Measurements from ENCODE around the gene OPTN. TPM values are rescaled to one million over a fixed set of nuclear protein-coding genes. Genes with fewer than 3 reads are reported as not detected.
A peak's percentile ranks its signal among the peaks of the same experiment; 100 is the strongest.

Gene OPTN
- total and polyA plus RNA-seq, 2 of the 8 experiments (the other 6 are each of a cell fraction or from before 2014, with no cell fraction given): 4.8 to 20.1 TPM

GRCh38 chr10:13120786-13121499, 21.0 kb downstream of the OPTN start:
- Histone ChIP-seq H3K4ac (replicated peaks; ENCODE audit: insufficient read length, low read depth, low read length) (no peak overlapping the region), H3K4me1 (replicated peaks in 1 of 4; ENCODE audit: control insufficient read depth in 3 of 4, insufficient read depth in 4 of 4, low read length in 3 of 4) (no peaks in the 10 kb centered on the region), H2AFZ (ENCODE audit: low read length) (no peak overlapping the region), H3K79me2 (ENCODE audit: control insufficient read depth in 1 of 2, insufficient read depth in 2 of 2, low read length in 2 of 2) (no peaks in the 10 kb centered on the region), H3K27me3 (replicated peaks in 1 of 4; ENCODE audit: control insufficient read depth in 3 of 4, extremely low read depth in 1 of 4, insufficient read depth in 3 of 4, low read length in 3 of 4) (no peaks in the 10 kb centered on the region), H3K4me3 (ENCODE audit: extremely low read depth in 1 of 4, insufficient read depth in 2 of 4, low read depth in 3 of 4, low read length in 4 of 4) (no peak overlapping the region), H4K91ac (replicated peaks; ENCODE audit: insufficient read length, low read length) (no peak overlapping the region), H3K4me2 (ENCODE audit: insufficient read depth in 1 of 2, low read depth in 2 of 2, low read length in 2 of 2) (no peak overlapping the region), H3K79me1 (ENCODE audit: low read depth, low read length) (no peaks in the 10 kb centered on the region), H3K23ac (ENCODE audit: insufficient read length) (no peak overlapping the region), H2BK12ac (ENCODE audit: low read depth, low read length) (no peak overlapping the region), H2BK5ac (ENCODE audit: low read depth, low read length) (no peak overlapping the region), H3K14ac (ENCODE audit: insufficient read length) (no peak overlapping the region), H2BK120ac (replicated peaks; ENCODE audit: low read depth, low read length) (no peak overlapping the region), H3K9me3 (ENCODE audit: insufficient read depth in 2 of 2, low read depth in 1 of 2, low read length in 1 of 2) (no peaks in the 10 kb centered on the region), H4K20me1 (replicated peaks in 1 of 2; ENCODE audit: control insufficient read depth in 1 of 2, insufficient read depth in 2 of 2, low read length in 2 of 2) (no peaks in the 10 kb centered on the region), H4K8ac (ENCODE audit: extremely low read depth, insufficient read depth, low read length) (no peak overlapping the region), H3K27ac (ENCODE audit: low read depth, low read length) (no peak overlapping the region), H3K23me2 (ENCODE audit: low read depth, low read length) (no peaks in the 10 kb centered on the region), H3K18ac (ENCODE audit: extremely low read depth, low read length) (no peak overlapping the region), H2BK15ac (ENCODE audit: low read length) (no peak overlapping the region), H2AK5ac (ENCODE audit: low read depth, low read length) (no peak overlapping the region), H3K56ac (replicated peaks; ENCODE audit: insufficient read length, low read depth, low read length) (no peak overlapping the region), H2BK20ac (ENCODE audit: low read length) (no peak overlapping the region), H3K9ac (replicated peaks in 1 of 4; ENCODE audit: extremely low read depth in 1 of 4, low read depth in 3 of 4, low read length in 3 of 4) (no peak overlapping the region), H4K5ac (ENCODE audit: insufficient read length, low read depth, low read length) (no peak overlapping the region), H3K36me3 (ENCODE audit: control insufficient read depth in 2 of 4, insufficient read depth in 4 of 4, low read length in 3 of 4) (peaks cover 7 to 19% (median 11%) of the 10 kb centered on the region in 4 experiments; a peak in 6 of 8 replicates)
- ChIA-PET CTCF (ENCODE audit: partially characterized antibody) (no interaction called here), POLR2A (ENCODE audit: partially characterized antibody) (interaction anchor here (0.6 kb wide), 1 partner anchor 90 kb away, joined by 3 read pairs; no protein-coding TSS in a partner anchor)
- WGBS, 2 experiments (ENCODE audit: extremely low coverage in 1 of 2, insufficient coverage in 1 of 2, insufficient read length in 1 of 2, insufficient replicate concordance in 2 of 2, low coverage in 1 of 2, low lambda C conversion rate in 2 of 2, missing lambda C conversion rate in 1 of 2): 89% methylated on average over 10 of the region's 10 CpGs; no CpG with 5 or more reads in 1 of the 2 experiments
- FAIRE-seq (no peak), DNase-seq (ENCODE audit: low read depth in 1 of 2, low spot score in 2 of 2) (no peak)
- TF ChIP-seq SAP30 (IDR thresholded peaks at IDR 0.05; ENCODE audit: insufficient read depth, insufficient replicate concordance, low read length) (no peak), YY1 (IDR thresholded peaks at IDR 0.05; ENCODE audit: low read depth, low read length) (no peak), CEBPB (IDR thresholded peaks at IDR 0.05; ENCODE audit: low read depth, low read length) (peak; percentile 64), PHF8 (conservative IDR thresholded peaks at IDR 0.05; ENCODE audit: low read depth, low read length) (no peak)

Measured in H1 (cell line).